NCI-H1930 (cell line): ENCODE results near the gene CS.
A peak's percentile ranks its signal among the peaks of the same experiment; 100 is the strongest.
"Not testable (repeated sequence)": the region's sequence is repeated elsewhere in the genome, so short reads cannot be mapped to it uniquely, and the experiment has no call there.

ENCODE experiments used
- DNase-seq, 2 experiments: peaks; one replicate each; lab custom pipeline; 2025; lab: John Stamatoyannopoulos, UW

Gene CS

DNA sequence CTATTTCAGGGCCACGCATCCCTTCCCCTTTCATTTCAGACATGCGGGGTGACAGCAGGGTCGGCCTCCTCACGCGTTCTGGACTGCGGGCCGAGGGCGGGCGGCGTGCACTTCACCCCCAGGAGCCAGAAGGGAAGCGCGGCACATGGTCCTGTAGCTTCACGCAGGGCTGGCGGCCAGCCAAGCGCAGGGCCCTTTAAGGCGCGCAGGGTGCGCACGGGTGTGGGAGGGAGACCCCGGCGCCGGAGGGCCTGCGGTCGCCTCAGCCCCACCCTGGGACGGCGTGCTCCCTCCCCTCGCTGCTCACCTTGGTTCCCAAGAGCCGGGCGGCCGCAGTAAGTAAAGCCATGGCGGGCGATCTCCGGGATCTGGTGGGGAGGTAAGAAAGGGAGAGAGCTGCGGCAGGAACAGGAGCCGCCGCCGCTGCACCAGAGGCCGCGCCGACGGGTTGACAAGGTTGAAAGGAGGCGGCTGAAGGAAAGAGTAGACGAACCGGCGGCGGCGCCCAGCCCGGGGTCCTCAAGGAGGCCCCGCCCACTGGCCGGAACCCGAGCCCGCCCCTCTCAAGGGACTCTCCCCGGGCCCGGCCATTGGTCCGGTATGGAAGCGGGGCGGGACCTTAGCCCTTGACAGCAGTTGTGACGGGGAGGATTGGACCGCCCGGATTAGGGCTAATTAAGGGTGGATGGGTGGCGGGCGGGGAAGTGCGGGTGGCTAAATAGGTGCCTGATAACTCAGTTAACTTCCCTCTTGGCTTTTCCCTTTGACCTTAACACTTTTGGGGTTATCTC, at the start of gene CS:
TSS of gene CS (minus strand) at position 478 of the 791 bp plus-strand sequence. CDS start at position 349, 129 bp downstream.
- peak; percentile 95 for DNase-seq

DNA sequence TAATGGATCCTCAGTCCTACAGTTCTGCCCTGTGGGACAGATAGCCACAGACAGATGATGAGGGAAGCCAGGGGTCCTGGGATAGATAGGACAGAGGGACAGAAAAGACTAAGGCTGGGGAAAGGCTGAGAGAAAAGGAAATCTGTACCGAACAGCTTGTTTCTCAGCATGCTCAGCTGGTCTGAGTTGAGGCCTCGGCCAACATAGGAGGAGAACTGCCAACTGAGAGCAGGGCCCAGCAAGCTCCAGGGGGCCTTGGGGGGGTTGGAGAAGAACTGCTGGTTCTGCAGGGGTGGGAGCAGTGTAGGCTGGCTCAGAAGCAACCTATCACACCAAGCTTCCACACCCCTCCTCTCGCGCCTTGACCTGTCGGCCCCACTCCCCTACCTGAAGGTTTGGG, 48.6 kb upstream of the CS start:
- no peak for DNase-seq

DNA sequence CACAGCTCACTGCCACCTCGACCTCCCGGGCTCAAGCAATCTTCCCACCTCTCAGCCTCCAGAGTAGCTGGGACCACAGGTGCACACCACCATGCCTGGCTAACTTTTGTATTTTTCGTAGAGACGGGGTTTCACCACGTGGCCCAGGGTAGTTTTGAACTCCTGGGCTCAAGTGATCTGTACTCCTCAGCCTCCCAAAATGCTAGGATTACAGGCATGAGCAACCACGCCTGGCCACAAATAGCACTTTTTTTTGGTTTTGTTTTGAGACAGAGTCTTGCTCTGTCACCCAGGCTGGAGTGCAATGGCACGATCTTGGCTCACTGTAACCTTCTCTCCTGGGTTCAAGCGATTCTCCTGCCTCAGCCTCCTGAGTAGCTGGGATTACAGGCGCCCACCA, 47.1 kb upstream of the CS start:
- not testable (repeated sequence) for DNase-seq

DNA sequence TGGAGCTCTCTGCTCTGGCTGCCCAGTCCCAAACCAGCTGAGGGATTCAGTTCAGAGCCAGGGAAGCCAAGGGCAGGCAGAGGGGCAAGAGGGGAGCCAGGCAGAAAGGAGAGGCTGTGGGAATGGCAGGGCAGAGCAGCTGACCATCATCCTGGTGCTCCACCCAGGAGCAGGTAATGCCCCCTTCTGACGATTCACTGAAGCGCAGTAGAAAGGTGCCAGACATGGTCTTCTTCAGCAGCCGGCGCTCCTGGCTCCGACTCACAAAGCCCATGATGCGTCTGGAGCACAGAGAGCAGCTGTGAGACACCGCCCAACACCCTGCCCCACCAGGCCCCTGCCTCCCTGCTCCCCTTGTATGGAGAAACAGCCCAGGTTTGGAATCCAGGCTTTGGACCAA, 46.5 kb upstream of the CS start:
- DNase-seq = no peak

DNA sequence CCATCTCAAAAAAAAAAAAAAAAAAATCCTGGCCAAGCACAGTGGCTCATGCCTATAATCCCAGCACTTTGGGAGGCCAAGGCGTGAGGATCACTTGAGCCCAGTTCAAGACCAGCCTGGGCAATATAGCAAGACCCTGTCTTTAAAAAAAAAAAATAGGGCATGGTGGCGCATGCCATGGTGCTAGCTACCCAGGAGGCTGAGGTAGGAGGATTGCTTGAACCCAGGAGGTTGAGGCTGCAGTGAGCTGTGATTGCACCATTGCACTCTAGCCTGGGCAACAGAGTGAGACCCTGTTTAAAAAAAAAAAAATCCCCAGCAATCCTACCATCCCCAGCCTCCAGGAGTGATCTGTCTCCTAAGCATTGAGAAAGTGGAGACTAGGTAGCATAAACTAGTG, 42.2 kb upstream of the CS start:
- not testable (repeated sequence) for DNase-seq

DNA sequence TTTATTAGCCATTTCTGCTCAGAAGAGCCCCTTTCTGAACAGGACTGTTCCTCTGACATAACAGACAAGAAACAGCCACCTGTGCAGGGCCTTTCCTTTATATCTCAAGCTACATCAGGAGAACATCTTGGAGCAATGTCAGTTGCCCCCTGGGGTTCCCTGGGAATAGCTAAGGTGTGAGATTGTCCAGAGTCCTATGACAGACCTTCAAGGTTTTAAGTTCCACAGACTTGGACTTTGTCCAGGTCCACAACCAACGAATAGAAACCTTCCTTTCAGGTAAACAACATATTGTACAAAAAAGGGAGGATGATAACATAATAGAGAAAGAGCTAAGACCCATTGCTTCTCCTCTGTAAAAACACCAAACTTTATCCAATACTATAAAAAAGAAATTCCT, 41.5 kb upstream of the CS start:
- no peak for DNase-seq

DNA sequence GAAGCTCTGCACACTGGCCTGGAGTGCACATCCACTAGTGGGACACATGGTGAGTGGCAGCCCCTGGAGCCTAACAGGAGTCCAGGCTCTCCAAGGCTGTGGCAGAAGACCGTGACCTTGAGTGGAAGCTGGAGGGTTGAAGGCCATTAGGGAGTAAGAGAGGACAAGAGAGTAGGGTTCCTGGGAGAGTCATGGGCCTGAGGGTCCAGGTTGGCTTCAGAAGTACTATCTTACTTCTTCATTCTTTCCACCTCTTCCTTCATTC, 39.0 kb upstream of the CS start:
- DNase-seq = no peak

DNA sequence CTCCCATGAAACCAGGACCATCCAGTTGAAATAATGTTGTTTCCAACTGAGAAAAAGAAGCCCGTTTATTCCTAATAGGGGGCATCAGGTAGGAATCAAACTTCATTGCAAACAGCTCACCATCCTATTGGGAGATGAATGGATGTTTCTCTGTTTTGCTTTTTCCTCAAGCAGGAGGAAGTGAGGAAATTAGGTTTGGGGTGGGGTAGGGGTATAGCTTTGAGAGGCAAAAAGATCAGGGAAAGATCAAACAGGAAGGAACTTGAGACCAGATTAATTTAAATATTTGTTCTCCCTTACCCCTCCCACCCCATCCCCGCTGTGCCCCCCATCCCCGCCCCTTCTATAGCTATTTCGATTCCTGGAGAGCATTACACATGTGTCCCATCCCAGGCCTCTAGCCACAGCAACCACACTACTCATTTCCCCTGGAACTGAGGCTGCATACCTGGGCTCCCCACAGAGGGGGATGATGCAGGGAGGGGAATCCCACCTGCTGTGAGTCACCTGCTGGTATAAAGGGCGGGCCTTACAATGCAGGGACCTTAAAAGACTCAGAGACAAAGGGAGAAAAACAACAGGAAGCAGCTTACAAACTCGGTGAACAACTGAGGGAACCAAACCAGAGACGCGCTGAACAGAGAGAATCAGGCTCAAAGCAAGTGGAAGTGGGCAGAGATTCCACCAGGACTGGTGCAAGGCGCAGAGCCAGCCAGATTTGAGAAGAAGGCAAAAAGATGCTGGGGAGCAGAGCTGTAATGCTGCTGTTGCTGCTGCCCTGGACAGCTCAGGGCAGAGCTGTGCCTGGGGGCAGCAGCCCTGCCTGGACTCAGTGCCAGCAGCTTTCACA, 38.4 kb upstream of the CS start, which contains the start of gene IL23A:
TSS of gene IL23A (plus strand) at position 577 of the 850 bp plus-strand sequence. CDS start at position 738, 161 bp downstream.
- DNase-seq = no peak

DNA sequence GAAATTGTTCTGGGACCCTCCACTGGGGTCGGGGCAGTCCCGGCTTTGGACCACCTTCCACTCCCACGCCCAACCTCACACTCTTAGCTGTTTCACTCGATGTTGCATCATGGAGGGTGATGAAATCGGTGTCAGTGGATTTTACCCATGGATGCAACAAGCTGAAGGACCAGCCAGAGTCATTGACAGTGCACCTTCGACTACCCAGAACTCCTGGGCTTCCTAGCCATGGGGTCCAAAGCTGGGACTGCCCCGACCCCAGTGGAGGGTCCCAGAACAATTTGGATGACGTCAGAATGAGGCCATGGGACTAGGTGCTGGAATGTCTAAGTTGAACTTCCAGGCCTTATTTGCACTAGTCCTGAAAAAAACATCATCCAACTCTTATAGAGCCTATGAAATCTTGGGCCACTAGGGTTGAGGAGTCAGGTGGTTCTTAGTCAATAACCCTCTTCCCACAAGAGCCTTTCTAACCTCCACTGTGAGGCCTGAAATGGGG, 37.7 kb upstream of the CS start:
- no peak for DNase-seq

DNA sequence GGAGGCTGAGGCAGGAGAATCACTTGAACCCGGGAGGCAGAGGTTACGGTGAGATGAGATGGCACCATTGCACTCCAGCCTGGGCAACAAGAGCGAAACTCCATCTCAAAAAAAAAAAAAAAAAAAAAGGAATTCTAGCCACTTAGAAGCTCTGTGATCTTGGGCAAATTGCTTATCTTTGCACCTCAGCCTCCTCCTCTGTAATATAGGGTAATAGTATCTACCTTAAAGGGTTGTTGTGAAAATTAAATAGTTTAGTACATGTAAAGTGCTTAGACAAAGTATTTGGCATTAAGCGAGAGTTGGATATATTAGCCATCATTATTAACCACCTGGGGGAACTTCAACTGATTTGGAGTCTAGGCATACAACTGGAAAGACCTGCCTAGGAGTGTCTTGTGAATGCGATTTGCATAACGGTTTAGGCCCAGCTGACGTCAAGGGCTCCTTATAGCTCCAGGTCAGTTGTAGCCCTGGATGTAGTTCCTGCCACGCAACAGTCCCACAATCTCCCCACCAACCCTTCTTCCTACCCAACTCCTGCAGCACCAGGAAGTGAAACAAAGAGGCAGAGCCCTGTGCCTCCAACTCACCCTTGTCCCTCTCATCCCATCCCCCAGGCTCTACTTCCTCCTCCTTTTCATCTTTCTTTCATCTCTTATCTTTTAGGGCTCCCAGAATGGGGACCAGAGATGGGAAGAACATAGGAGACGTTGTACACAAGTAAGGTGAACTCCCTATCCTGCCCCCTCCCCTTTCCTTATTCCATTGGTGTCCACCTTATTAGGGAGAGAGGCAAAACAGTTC, 36.4 kb upstream of the CS start:
- DNase-seq = no peak

DNA sequence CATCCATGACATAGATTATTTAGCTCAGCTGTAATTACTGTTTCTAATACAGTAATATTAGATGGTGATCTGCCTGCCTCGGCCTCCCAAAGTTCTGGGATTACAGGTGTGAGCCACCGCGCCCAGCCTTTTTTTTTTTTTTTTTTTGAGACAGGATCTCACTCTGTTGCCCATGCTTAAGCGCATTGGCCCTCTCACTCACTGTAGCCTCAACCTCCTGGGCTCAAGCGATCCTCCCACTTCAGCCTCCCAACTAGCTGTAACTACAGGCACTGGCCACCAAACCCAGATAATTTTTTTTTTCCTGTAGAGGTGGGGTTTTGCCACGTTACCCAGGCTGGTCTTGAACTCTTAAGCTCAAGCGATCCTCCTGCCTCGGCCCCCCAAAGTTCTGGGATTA, 35.4 kb upstream of the CS start:
- not testable (repeated sequence) for DNase-seq

DNA sequence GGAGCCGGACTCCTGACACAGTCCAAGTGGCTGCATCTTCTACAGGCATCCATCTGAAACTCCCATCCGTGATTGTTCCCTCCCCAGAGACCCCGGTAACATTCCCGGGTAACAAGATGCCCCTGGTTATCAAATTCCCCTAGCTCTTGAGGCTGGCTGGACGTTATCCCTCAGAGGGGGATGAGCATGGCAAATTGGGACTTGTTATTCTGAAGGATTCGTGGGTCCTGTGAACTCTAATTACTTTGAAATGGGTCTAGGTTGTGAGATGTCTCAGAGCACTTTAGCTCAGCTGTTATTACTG, 34.3 kb upstream of the CS start:
- DNase-seq = no peak

DNA sequence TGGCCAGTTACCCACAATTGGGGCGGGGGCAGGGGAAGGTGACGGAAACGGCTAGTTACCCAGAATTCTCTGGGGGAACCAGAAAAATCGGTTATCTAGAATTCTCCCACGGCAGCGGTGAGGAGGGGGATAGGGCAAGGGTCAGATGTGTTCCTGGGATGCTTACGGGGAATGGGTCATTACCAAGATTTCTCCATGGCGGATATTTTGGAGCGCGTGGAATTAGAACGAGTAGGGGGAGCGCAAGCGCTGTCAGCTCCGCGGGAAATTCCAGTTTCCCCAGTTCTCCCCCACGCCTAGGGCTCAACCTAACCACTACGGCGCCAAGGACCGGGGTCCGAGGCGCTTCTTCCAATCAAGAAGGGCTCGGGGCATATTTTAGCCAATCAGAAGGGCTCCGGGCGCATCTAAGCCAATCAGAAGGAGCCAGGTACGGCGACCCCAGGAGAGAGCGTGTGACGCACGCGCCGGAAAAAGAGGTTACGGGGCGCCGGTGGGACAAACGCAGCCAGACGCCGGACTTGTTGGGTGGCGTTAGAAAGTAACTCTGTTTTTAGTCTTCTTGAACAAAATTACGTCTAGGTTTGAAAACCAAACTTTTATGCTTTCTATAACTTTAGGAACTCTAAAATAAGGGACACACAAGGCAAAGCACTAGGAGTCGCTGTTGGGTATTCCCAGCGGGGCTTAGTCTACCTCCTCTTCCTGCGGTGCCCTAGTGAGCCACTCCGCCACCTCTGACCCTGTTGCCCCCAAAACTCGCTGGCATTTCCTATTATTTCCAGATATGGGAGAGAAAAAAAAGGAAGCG, 33.8 kb upstream of the CS start, which contains the start of gene PAN2:
TSS of gene PAN2 (minus strand) at position 322 of the 811 bp plus-strand sequence. CDS start 906 bp downstream, outside the sequence.
- DNase-seq = peak; percentile 94 to 95

DNA sequence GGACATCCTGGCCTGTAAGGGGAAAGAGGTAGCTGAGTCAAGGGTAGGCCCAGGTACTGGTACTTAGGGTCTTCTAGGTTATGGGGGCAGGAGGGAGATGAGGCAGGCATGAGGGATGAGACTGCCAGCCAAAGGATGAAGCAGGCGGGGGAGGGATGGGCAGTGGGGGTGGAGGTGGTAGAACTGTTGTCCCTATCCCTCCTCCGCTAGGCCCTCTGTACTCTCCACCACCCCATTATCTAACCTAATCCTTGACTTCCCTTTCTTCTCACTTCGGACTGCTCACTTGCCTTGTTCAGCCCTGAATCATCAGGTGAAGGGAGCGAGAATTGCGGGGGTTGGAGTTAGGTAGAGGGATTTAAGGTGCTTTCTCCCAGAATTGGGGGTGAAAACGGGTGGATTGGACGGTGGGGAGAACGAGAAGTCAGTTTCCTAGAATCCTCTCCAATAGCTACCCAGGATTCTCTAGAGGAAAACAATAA, 33.1 kb upstream of the CS start:
- no peak for DNase-seq

DNA sequence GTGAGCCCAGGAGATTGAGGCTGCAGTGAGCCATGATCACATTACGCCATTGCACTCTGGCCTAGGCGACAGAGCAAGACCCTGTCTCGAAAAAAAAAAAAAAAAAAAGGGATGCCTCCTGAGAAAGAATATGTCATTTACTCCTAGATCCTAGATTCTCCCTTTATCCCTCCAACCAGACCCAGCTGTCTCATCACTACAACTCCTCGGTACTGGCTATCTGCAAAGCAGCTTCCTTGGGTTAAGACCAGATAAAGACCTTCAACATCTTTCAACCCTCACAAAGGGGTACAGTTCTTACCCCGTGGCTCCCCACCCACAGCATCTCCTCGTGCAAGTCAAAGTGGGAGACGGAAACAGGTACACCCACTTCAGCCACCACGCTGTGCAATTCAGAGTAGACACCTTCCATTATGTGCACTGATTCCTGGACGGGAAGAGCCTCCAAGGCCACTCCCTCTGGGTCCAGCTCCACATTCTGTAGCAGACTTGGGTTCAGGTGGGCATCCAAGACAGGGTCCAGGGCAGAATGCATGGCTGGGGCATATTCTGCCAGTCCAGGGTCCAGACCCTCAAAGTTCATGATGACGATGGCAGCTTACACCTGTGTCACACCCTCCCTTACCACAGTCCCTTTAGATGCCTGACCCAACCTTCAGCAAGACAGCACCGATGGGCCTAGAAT, 32.5 kb upstream of the CS start:
- DNase-seq = no peak

DNA sequence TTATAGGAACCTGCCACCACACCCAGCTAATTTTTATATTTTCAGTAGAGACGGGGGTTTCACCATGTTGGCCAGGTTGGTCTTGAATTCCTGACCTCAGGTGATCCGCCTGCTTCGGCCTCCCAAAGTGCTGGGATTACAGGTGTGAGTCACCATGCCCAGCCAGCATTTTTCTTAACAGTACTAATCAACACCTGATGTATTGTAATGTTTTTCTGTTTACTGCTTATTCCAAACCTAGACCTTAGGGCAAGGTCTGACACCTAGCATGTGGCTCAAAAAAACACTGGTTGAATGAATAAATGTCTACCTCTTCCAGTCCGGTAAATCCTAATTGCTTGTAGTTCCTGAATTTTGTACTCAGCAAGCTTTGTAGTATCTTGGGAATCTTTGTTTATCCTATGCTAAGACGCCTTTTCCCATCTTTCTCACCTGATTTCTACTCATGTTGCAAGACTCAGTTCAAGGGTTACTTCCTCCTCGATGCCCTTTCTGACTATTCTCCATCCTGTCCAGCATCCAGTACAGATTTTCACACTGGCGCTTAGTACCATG, 30.9 kb upstream of the CS start:
- no peak for DNase-seq

DNA sequence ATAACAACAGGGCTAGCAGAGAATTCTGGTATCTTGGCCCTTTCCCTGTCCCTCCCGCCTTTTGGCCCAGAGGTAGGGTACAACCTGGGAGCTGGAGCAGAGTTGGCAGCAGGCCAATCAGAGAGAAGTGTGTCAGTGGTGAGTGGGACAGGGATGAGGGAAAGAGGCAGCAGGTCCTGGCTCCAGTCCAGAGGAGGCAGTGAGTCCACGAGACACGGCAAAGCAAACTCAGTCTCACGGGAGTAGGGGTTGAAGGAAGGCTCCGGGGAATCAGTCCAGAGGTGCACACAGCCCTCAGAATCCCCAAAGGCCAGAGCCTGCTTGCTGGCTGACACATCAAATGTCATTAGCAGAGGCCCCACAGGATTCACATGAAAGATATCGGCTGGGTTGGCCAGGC, 26.4 kb upstream of the CS start:
- DNase-seq = no peak

DNA sequence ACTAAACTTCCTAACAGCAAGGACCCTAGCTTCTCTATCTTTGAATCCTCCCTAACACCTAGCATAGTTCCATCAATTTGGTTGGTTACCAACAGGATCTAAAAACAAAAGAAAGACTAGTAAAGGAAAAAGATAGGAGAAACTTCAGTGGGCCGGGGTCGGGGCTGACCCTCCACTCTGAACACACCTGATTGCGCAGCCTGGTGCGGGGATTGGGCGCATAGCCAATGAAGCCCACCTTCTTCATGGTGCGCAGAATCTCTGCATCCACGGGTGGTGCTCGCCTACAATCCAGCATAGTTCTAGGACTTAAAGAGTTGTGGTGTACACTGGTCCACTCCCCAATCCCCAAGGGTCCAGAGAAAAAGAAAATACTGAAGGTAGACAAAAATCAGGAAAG, 26.0 kb upstream of the CS start:
- DNase-seq = no peak

DNA sequence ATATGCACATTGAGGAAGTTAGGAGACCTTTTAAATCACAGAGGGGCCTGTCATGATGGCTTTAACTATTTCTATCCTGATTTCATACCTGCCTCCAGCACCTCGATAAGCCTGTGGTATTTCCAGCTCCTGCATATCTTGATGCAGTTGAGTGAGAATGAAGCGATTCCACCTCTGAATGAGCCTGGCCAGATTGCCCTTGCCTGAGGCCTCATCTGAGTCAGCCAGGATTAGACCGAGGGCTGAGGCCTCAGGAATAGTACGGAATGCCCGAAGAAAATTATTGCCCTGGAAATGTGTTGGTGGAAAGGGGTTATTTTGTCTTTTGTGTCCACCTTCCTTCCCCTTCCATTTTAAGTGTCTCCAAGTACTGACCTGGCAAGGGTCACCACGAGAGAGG, 24.1 kb upstream of the CS start:
- no peak for DNase-seq

DNA sequence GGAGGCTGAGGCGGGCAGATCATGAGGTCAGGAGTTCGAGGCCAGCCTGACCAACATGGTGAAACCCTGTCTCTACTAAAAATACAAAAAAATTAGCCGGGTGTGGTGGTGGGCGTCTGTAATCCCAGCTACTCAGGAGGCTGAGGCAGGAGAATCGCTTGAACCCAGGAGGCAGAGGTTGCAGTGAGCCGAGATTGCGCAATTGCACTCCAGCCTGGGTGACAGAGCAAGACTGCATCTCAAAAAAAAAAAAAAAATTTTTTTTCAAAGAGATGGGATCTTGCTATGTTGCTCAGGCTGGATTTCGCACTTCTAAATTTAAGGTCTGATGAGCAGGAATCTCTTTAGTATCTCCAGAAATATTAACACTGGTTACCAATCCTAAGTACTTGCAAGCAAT, 21.5 kb upstream of the CS start:
- not testable (repeated sequence) for DNase-seq

DNA sequence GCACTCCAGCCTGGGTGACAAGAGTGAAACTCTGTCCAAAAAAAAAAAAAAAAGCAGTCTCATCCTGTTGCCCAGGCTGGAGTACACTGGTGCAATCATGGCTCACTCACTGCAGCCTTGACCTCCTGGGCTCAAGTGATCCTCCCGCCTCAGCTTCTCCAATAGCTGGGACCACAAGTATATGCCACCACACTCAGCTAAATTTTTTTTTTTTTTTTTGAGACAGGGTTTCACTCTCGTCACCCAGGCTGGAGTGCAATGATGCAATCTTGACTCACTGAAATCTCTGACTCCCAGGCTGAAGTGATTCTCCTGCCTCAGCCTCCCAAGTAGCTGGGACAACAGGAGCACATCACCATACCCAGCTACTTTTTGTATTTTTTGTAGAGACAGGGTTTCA, 20.9 kb upstream of the CS start:
- DNase-seq = no peak
